ENCODE results near the gene GRIN2A.

GRCh38 chr16:10138881-10139280 is 43.3 kb downstream of the GRIN2A start:
- TF ChIP-seq CTCF (IDR thresholded peaks at IDR 0.05) (no peak), POLR2A (IDR thresholded peaks at IDR 0.05) (no peak), POLR2AphosphoS5 (IDR thresholded peaks at IDR 0.05) (no peak)
